Muscle of back (tissue), 11 donors: ENCODE measurements around the gene LCAT. TPM values are rescaled to one million over a fixed set of nuclear protein-coding genes. Genes with fewer than 3 reads are reported as not detected.

Experiments used
- DNase-seq, 3 donors: peaks; one replicate each; pipeline versions ENCODE4 v3.0.0 to v3.0.0-alpha.2; 2013
- polyA plus RNA-seq, 10 donors: library from polyadenylated mRNA; unstranded; fragments of 120-200 nt; gene quantifications; one replicate each; pipeline ENCODE4 v1.2.1, GENCODE V29; 2013; ENCODE audit not compliant: insufficient read length in 10 of 10

Gene LCAT
- polyA plus RNA-seq, 10 donors, result 12.8 to 34.1 (median 21.9) TPM

- peak in 1 of 3 donors; percentile 32 for DNase-seq
Measured at GRCh38 chr16:67934306-67935100, 9.4 kb downstream of the LCAT start.

- DNase-seq, result no peak
Measured at GRCh38 chr16:67933805-67934204, 10.1 kb downstream of the LCAT start.

- peak in 1 of 3 donors; percentile 5 for DNase-seq
Measured at GRCh38 chr16:67932462-67932840, 11.5 kb downstream of the LCAT start.

GRCh38 chr16:67931712-67932461 is 12.0 kb downstream of the LCAT start, which contains the start of gene CTRL:
TSS of gene CTRL (minus strand) at chr16:67931862. CDS start at chr16:67931852, 10 bp downstream.
- DNase-seq, result no peak

GRCh38 chr16:67930678-67931211 is 13.2 kb downstream of the LCAT start:
- no peak for DNase-seq

GRCh38 chr16:67930191-67930590 is 13.7 kb downstream of the LCAT start:
- no peak for DNase-seq

GRCh38 chr16:67928561-67929364 is 15.2 kb downstream of the LCAT start:
- DNase-seq, result peak in 2 of 3 donors; percentile 70 to 81

- DNase-seq, result no peak
Measured at GRCh38 chr16:67928147-67928546, 15.8 kb downstream of the LCAT start.

- DNase-seq, result no peak
Measured at GRCh38 chr16:67927131-67927941, 16.6 kb downstream of the LCAT start.

- DNase-seq, result no peak
Measured at GRCh38 chr16:67926181-67926750, 17.7 kb downstream of the LCAT start.

GRCh38 chr16:67924140-67924906 is 19.6 kb downstream of the LCAT start:
- no peak for DNase-seq

GRCh38 chr16:67923414-67924116 is 20.4 kb downstream of the LCAT start:
- DNase-seq, result peak in 1 of 3 donors; percentile 56

GRCh38 chr16:67922740-67923139 is 21.2 kb downstream of the LCAT start:
- no peak for DNase-seq

GRCh38 chr16:67922221-67922620 is 21.7 kb downstream of the LCAT start:
- DNase-seq, result no peak

- no peak for DNase-seq
Measured at GRCh38 chr16:67919622-67920221, 24.2 kb downstream of the LCAT start.

GRCh38 chr16:67917852-67918236 is 26.1 kb downstream of the LCAT start:
- DNase-seq, result no peak

- DNase-seq, result peak in 2 of 3 donors; percentile 48 to 69
Measured at GRCh38 chr16:67917140-67917851, 26.6 kb downstream of the LCAT start.
